CD14-positive monocyte (primary cell): ENCODE data around the gene EML4. TPM values are rescaled to one million over a fixed set of nuclear protein-coding genes. Genes with fewer than 3 reads are reported as not detected.

ENCODE experiments used
- DNase-seq, 3 donors: peaks; one replicate each; pipeline ENCODE4 v3.0.0-alpha.2; 2011 to 2022
- H2AFZ ChIP-seq: 2 replicates; pipeline ENCODE4 v1.6.0; 2012; ENCODE audit warnings: mild to moderate bottlenecking, low read depth, low read length, inconsistent platforms; ENCODE audit not compliant: insufficient read depth, poor library complexity, severe bottlenecking
- H3K27ac ChIP-seq, 2 donors: 1 replicate in 1 of 2; 2 replicates in 1 of 2; pipeline ENCODE4 v1.5.1; 2012 to 2013; ENCODE audit warnings: low read length in 2 of 2, control low read depth in 1 of 2, inconsistent platforms in 1 of 2, low read depth in 1 of 2, mild to moderate bottlenecking in 1 of 2
- H3K27me3 ChIP-seq, 2 donors: one replicate each; pipeline versions ENCODE4 v1.6.0 to v1.6.1; 2011 to 2013; ENCODE audit warnings: low read length in 2 of 2; ENCODE audit not compliant: control insufficient read depth in 2 of 2, insufficient read depth in 2 of 2
- H3K36me3 ChIP-seq, 2 donors: replicated peaks in 1 of 2; 1 replicate in 1 of 2; 2 replicates in 1 of 2; pipeline versions ENCODE4 v1.5.1 to v1.6.1; 2012 to 2013; ENCODE audit warnings: low read length in 2 of 2, control low read depth in 1 of 2, inconsistent platforms in 1 of 2, mild to moderate bottlenecking in 1 of 2; ENCODE audit not compliant: insufficient read depth in 2 of 2, control insufficient read depth in 1 of 2
- H3K4me1 ChIP-seq, 2 donors: 1 replicate in 1 of 2; 2 replicates in 1 of 2; pipeline versions ENCODE4 v1.5.1 to v1.6.1; 2012 to 2013; ENCODE audit warnings: low read length in 2 of 2, control low read depth in 1 of 2, inconsistent platforms in 1 of 2, mild to moderate bottlenecking in 1 of 2, moderate library complexity in 1 of 2; ENCODE audit not compliant: insufficient read depth in 2 of 2, control insufficient read depth in 1 of 2
- H3K4me2 ChIP-seq: replicated peaks from 2 replicates; pipeline ENCODE3; 2012; ENCODE audit warnings: low read length, moderate library complexity, mild to moderate bottlenecking; ENCODE audit not compliant: poor library complexity, severe bottlenecking; ENCODE audit errors: extremely low read depth
- H3K4me3 ChIP-seq, 3 experiments: fragments of 200-600 bp in 1 of 3; sonication (generic) in 1 of 3; replicated peaks in 1 of 3; 1 replicate in 2 of 3; 2 replicates in 1 of 3; pipeline ENCODE4 v1.5.1; 2011 to 2013; ENCODE audit warnings: low read length in 3 of 3, mild to moderate bottlenecking in 3 of 3, control low read depth in 2 of 3, low read depth in 2 of 3, inconsistent platforms in 1 of 3, moderate library complexity in 1 of 3
- H3K79me2 ChIP-seq: 2 replicates; pipeline ENCODE4 v1.6.0; 2012; ENCODE audit warnings: mild to moderate bottlenecking, control low read depth, inconsistent platforms, low read length, moderate library complexity; ENCODE audit not compliant: insufficient read depth
- H3K9ac ChIP-seq: 2 replicates; pipeline ENCODE4 v1.6.0; 2017; ENCODE audit warnings: low read length, mild to moderate bottlenecking; ENCODE audit not compliant: insufficient read depth, poor library complexity, severe bottlenecking
- H3K9me3 ChIP-seq, 2 donors: replicated peaks in 1 of 2; 1 replicate in 1 of 2; 2 replicates in 1 of 2; pipeline versions ENCODE4 v1.5.1 to v1.6.1; 2012 to 2013; ENCODE audit warnings: low read length in 2 of 2, control low read depth in 1 of 2; ENCODE audit not compliant: control insufficient read depth in 1 of 2, insufficient read depth in 1 of 2
- H4K20me1 ChIP-seq: 2 replicates; pipeline ENCODE4 v1.6.0; 2012; ENCODE audit warnings: mild to moderate bottlenecking, low read length, control low read depth, moderate library complexity; ENCODE audit not compliant: insufficient read depth
- H3K27ac Mint-ChIP-seq, 7 donors: one replicate each; pipeline ENCODE4 v1.8.0; 2020; ENCODE audit warnings: mild to moderate bottlenecking in 7 of 7, mixed read lengths in 7 of 7, moderate library complexity in 6 of 7, inconsistent platforms in 2 of 7
- H3K27me3 Mint-ChIP-seq, 3 donors: one replicate each; pipeline ENCODE4 v1.8.0; 2021 to 2022; ENCODE audit warnings: low read depth in 3 of 3, mild to moderate bottlenecking in 3 of 3, mixed read lengths in 3 of 3, moderate library complexity in 3 of 3, inconsistent platforms in 1 of 3
- H3K36me3 Mint-ChIP-seq, 2 donors: one replicate each; pipeline ENCODE4 v1.8.0; 2020; ENCODE audit warnings: mixed read lengths in 2 of 2, inconsistent platforms in 1 of 2, mild to moderate bottlenecking in 1 of 2
- H3K4me1 Mint-ChIP-seq: one replicate; pipeline ENCODE4 v1.8.0; 2020; ENCODE audit warnings: mild to moderate bottlenecking, mixed read lengths
- H3K4me3 Mint-ChIP-seq, 2 donors: one replicate each; pipeline ENCODE4 v1.8.0; 2020; ENCODE audit warnings: mild to moderate bottlenecking in 2 of 2, mixed read lengths in 2 of 2, moderate library complexity in 1 of 2
- H3K9me3 Mint-ChIP-seq, 7 donors: one replicate each; pipeline ENCODE4 v1.8.0; 2020 to 2022; ENCODE audit warnings: mixed read lengths in 7 of 7, mild to moderate bottlenecking in 6 of 7, moderate library complexity in 6 of 7, inconsistent platforms in 2 of 7
- CTCF ChIP-seq: fragments of 200-600 bp; IDR thresholded peaks from one replicate; pipeline ENCODE4 v1.8.0; 2022; ENCODE audit warnings: antibody characterized with exemption, mild to moderate bottlenecking
- WGBS: methylation state at CpG from one replicate; pipeline ENCODE4 v1.1.5; 2013; ENCODE audit warnings: missing lambda C conversion rate; ENCODE audit not compliant: insufficient coverage; 5-methylcytosine and 5-hydroxymethylcytosine counted together
- intact Hi-C, 2 donors: fragments of 100-400 bp; cut with micrococcal nuclease; formaldehyde crosslinking; loops; one replicate each; pipeline versions ENCODE4 v1.15.0 to v1.15.1; 2023
- polyA plus RNA-seq, 3 donors: library from polyadenylated mRNA; depleted of rRNA in 1 of 3; unstranded in 2 of 3; stranded (reverse) in 1 of 3; fragments of 300-500 nt in 2 of 3; fragments of >200 nt in 1 of 3; fragmentation: Illumina TruSeq in 2 of 3; gene quantifications; 1 replicate in 2 of 3; 2 replicates in 1 of 3; pipeline ENCODE4 v1.2.3, GENCODE V29; 2012 to 2021

The EML4 gene
- polyA plus RNA-seq, 3 donors, result 11.5 to 24.3 (median 15.0) TPM

GRCh38 chr2:42236911-42237310, 67.8 kb downstream of the EML4 start:
- Histone ChIP-seq H3K4me3 (no peak overlapping the region), H4K20me1 (peaks cover 88% of the 10 kb centered on the region), H2AFZ (no peak overlapping the region), H3K9me3 (no peaks in the 10 kb centered on the region), H3K36me3 (no peaks in the 10 kb centered on the region), H3K79me2 (peaks cover 40% of the 10 kb centered on the region), H3K27me3 (no peaks in the 10 kb centered on the region), H3K9ac (no peak overlapping the region), H3K4me1 (peaks cover under 1 to 2% of the 10 kb centered on the region in 2 donors), H3K27ac (no peak overlapping the region), H3K4me2 (no peak overlapping the region)
- peaks cover 3 to 5% of the 10 kb centered on the region in 2 donors for H3K36me3 Mint-ChIP-seq
- no CpG with 5 or more reads among the region's 2 CpGs for WGBS
- intact Hi-C loops, result no loop called here
- H3K4me3 Mint-ChIP-seq, result no peak overlapping the region
- peaks cover 7% of the 10 kb centered on the region for H3K4me1 Mint-ChIP-seq
- no peak for TF ChIP-seq CTCF
- no peaks in the 10 kb centered on the region for H3K9me3 Mint-ChIP-seq
- DNase-seq, result no peak
- no peak overlapping the region for H3K27ac Mint-ChIP-seq
- H3K27me3 Mint-ChIP-seq, result peaks cover 0 to 2% (median 0%) of the 10 kb centered on the region in 3 donors

GRCh38 chr2:42238644-42239288, 69.6 kb downstream of the EML4 start:
- H3K4me1 ChIP-seq, result peaks cover 7 to 11% of the 10 kb centered on the region in 2 donors
- Mint-ChIP-seq H3K4me3 (no peak overlapping the region), H3K27ac (no peak overlapping the region), H3K36me3 (peaks cover 3% of the 10 kb centered on the region in 2 donors), H3K4me1 (peaks cover 16% of the 10 kb centered on the region), H3K9me3 (no peaks in the 10 kb centered on the region), H3K27me3 (no peaks in the 10 kb centered on the region)
- peak in 1 of 3 donors; percentile 9 for DNase-seq
- WGBS, result 80% methylated on average over 2 of the region's 7 CpGs
- H2AFZ ChIP-seq, result no peak overlapping the region
- no peaks in the 10 kb centered on the region for H3K27me3 ChIP-seq
- no peak overlapping the region for H3K4me2 ChIP-seq
- H4K20me1 ChIP-seq, result peaks cover 91% of the 10 kb centered on the region
- H3K79me2 ChIP-seq, result peaks cover 37% of the 10 kb centered on the region
- no peak overlapping the region for H3K9ac ChIP-seq
- intact Hi-C loops, result no loop called here
- H3K27ac ChIP-seq, result no peak overlapping the region
- no peaks in the 10 kb centered on the region for H3K9me3 ChIP-seq
- no peaks in the 10 kb centered on the region for H3K36me3 ChIP-seq
- no peak overlapping the region for H3K4me3 ChIP-seq
- TF ChIP-seq CTCF, result no peak
